ENCODE data around the gene AMER2. TPM values are rescaled to one million over a fixed set of nuclear protein-coding genes. Genes with fewer than 3 reads are reported as not detected.
"Not testable (repeated sequence)": the region's sequence is repeated elsewhere in the genome, so short reads cannot be mapped to it uniquely, and the experiment has no call there.

AMER2 gene
- polyA plus RNA-seq, 3 donors: not detected

- no peaks in the 10 kb centered on the region for H4K20me1 ChIP-seq (ENCODE audit: insufficient read depth, low read length)
- H3K4me1 ChIP-seq (ENCODE audit: control insufficient read depth in 1 of 2, insufficient read depth in 2 of 2, low read length in 2 of 2): no peaks in the 10 kb centered on the region
- H3K79me2 ChIP-seq (ENCODE audit: insufficient read depth, low read length): no peaks in the 10 kb centered on the region
- H3K4me2 ChIP-seq (replicated peaks; ENCODE audit: extremely low read depth, low read length, poor library complexity, severe bottlenecking): no peak overlapping the region
- TF ChIP-seq CTCF (IDR thresholded peaks at IDR 0.05): no peak
- no peaks in the 10 kb centered on the region for H3K4me1 Mint-ChIP-seq
- peaks cover 0 to 6% (median 4%) of the 10 kb centered on the region in 7 donors for H3K9me3 Mint-ChIP-seq
- intact Hi-C loops (cut with micrococcal nuclease): no loop called here
- no peak overlapping the region for H2AFZ ChIP-seq (ENCODE audit: insufficient read depth, low read depth, low read length, poor library complexity, severe bottlenecking)
- H3K27me3 Mint-ChIP-seq (ENCODE audit: low read depth in 3 of 3): peaks cover 33 to 42% (median 36%) of the 10 kb centered on the region in 3 donors
- no CpG with 5 or more reads among the region's 6 CpGs for WGBS (ENCODE audit: insufficient coverage)
- no peaks in the 10 kb centered on the region for H3K36me3 Mint-ChIP-seq
- no peak overlapping the region for H3K9ac ChIP-seq (ENCODE audit: insufficient read depth, low read length, poor library complexity, severe bottlenecking)
- H3K4me3 Mint-ChIP-seq: no peak overlapping the region
- H3K36me3 ChIP-seq (replicated peaks in 1 of 2; ENCODE audit: control insufficient read depth in 1 of 2, insufficient read depth in 2 of 2, low read length in 2 of 2): no peaks in the 10 kb centered on the region
- no peak for DNase-seq
- no peak overlapping the region for H3K27ac Mint-ChIP-seq
- H3K4me3 ChIP-seq (replicated peaks in 1 of 3; ENCODE audit: low read depth in 2 of 3, low read length in 3 of 3): no peak overlapping the region
- H3K9me3 ChIP-seq (replicated peaks in 1 of 2; ENCODE audit: control insufficient read depth in 1 of 2, insufficient read depth in 1 of 2, low read length in 2 of 2): peaks cover 0 to 9% of the 10 kb centered on the region in 2 donors
- H3K27me3 ChIP-seq (ENCODE audit: control insufficient read depth in 2 of 2, insufficient read depth in 2 of 2, low read length in 2 of 2): peaks cover 24 to 51% of the 10 kb centered on the region in 2 donors
- H3K27ac ChIP-seq (ENCODE audit: low read depth in 1 of 2, low read length in 2 of 2): no peak overlapping the region
Observed at GRCh38 chr13:25165663-25166062, 6.4 kb downstream of the AMER2 start.

- H2AFZ ChIP-seq (ENCODE audit: insufficient read depth, low read depth, low read length, poor library complexity, severe bottlenecking); DNase-seq; H3K36me3 Mint-ChIP-seq; H3K9me3 ChIP-seq (replicated peaks in 1 of 2; ENCODE audit: control insufficient read depth in 1 of 2, insufficient read depth in 1 of 2, low read length in 2 of 2); H3K9ac ChIP-seq (ENCODE audit: insufficient read depth, low read length, poor library complexity, severe bottlenecking); H3K27ac Mint-ChIP-seq; H3K4me1 Mint-ChIP-seq; H3K9me3 Mint-ChIP-seq; intact Hi-C loops (cut with micrococcal nuclease); H3K79me2 ChIP-seq (ENCODE audit: insufficient read depth, low read length); H3K4me2 ChIP-seq (replicated peaks; ENCODE audit: extremely low read depth, low read length, poor library complexity, severe bottlenecking); H3K4me1 ChIP-seq (ENCODE audit: control insufficient read depth in 1 of 2, insufficient read depth in 2 of 2, low read length in 2 of 2); H3K4me3 ChIP-seq (replicated peaks in 1 of 3; ENCODE audit: low read depth in 2 of 3, low read length in 3 of 3); H3K27ac ChIP-seq (ENCODE audit: low read depth in 1 of 2, low read length in 2 of 2); H3K36me3 ChIP-seq (replicated peaks in 1 of 2; ENCODE audit: control insufficient read depth in 1 of 2, insufficient read depth in 2 of 2, low read length in 2 of 2); H4K20me1 ChIP-seq (ENCODE audit: insufficient read depth, low read length): not testable (repeated sequence)
- WGBS (ENCODE audit: insufficient coverage): 58% methylated on average over 2 of the region's 5 CpGs
- H3K27me3 ChIP-seq (ENCODE audit: control insufficient read depth in 2 of 2, insufficient read depth in 2 of 2, low read length in 2 of 2): peaks cover 22 to 48% of the 10 kb centered on the region in 2 donors
- peaks cover 30 to 39% (median 31%) of the 10 kb centered on the region in 3 donors for H3K27me3 Mint-ChIP-seq (ENCODE audit: low read depth in 3 of 3)
- peak overlapping the region in 1 of 2 donors; percentile 16 for H3K4me3 Mint-ChIP-seq
Observed at GRCh38 chr13:25165163-25165562, 6.9 kb downstream of the AMER2 start.

All from CD14-positive monocyte (primary cell).